Measurements from ENCODE around the gene FTO.

The FTO gene

GRCh38 chr16:53944025-53944424 is 240.1 kb downstream of the FTO start:
- TF ChIP-seq, protein P1, sequence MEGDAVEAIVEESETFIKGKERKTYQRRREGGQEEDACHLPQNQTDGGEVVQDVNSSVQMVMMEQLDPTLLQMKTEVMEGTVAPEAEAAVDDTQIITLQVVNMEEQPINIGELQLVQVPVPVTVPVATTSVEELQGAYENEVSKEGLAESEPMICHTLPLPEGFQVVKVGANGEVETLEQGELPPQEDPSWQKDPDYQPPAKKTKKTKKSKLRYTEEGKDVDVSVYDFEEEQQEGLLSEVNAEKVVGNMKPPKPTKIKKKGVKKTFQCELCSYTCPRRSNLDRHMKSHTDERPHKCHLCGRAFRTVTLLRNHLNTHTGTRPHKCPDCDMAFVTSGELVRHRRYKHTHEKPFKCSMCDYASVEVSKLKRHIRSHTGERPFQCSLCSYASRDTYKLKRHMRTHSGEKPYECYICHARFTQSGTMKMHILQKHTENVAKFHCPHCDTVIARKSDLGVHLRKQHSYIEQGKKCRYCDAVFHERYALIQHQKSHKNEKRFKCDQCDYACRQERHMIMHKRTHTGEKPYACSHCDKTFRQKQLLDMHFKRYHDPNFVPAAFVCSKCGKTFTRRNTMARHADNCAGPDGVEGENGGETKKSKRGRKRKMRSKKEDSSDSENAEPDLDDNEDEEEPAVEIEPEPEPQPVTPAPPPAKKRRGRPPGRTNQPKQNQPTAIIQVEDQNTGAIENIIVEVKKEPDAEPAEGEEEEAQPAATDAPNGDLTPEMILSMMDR (IDR thresholded peaks at IDR 0.05): no peak
- Histone ChIP-seq H3K27ac (no peak overlapping the region), H3K4me1 (ENCODE audit: control insufficient read depth in 1 of 2, insufficient read depth in 1 of 2, low read depth in 1 of 2, low read length in 1 of 2) (peaks cover 17 to 20% of the 10 kb centered on the region in 2 experiments), H3K36me3 (no peaks in the 10 kb centered on the region), H3K9me3 (no peaks in the 10 kb centered on the region), H3K4me3 (ENCODE audit: low read depth in 1 of 2, low read length in 1 of 2) (no peak overlapping the region), H3K27me3 (no peaks in the 10 kb centered on the region)

GRCh38 chr16:53945996-53946395 is 242.0 kb downstream of the FTO start:
- TF ChIP-seq, protein P1 (IDR thresholded peaks at IDR 0.05): peak; percentile 36
- Histone ChIP-seq H3K4me3 (ENCODE audit: low read depth in 1 of 2, low read length in 1 of 2) (no peak overlapping the region), H3K36me3 (no peaks in the 10 kb centered on the region), H3K9me3 (no peaks in the 10 kb centered on the region), H3K27ac (no peak overlapping the region), H3K4me1 (ENCODE audit: control insufficient read depth in 1 of 2, insufficient read depth in 1 of 2, low read depth in 1 of 2, low read length in 1 of 2) (peaks cover 17 to 20% of the 10 kb centered on the region in 2 experiments), H3K27me3 (no peaks in the 10 kb centered on the region)

DNA sequence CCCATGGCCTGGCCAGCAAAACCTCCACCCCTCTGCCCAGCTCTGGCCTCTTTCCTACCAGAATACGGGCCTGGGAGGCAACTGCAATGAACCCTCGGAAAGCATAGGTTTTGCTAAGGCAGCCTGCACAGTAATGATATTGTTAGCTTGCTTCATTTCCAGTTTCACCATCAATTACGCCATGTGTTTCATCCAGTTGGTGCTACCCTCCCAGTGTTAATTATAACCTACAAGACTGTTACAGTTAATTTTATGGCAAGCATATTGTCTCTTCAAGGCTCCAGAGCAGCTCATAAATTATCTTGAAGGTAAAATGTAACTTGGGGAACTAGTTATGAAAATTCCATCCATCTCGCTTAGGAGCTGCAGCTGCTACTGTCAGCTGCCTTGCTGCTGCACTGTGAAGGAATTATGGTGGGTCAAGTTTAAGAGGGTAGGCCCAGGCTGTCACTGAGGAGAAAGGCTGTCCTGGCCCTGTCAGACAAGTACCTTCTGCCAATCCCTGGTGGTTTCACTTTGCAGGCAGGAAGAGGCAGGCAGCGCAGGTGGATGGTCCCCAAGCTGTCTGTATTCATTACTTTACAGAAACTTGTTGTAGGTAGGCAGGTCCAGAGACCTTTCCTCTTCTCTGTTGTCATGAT is 242.9 kb downstream of the FTO start:
- no peaks in the 10 kb centered on the region for H3K27me3 ChIP-seq
- peaks cover 17 to 23% of the 10 kb centered on the region in 2 experiments for H3K4me1 ChIP-seq (ENCODE audit: control insufficient read depth in 1 of 2, insufficient read depth in 1 of 2, low read depth in 1 of 2, low read length in 1 of 2)
- H3K36me3 ChIP-seq: no peaks in the 10 kb centered on the region
- H3K4me3 ChIP-seq (ENCODE audit: low read depth in 1 of 2, low read length in 1 of 2): no peak overlapping the region
- TF ChIP-seq, protein P1 (IDR thresholded peaks at IDR 0.05): no peak
- no peaks in the 10 kb centered on the region for H3K9me3 ChIP-seq
- peak overlapping the region; percentile 65 for H3K27ac ChIP-seq

DNA sequence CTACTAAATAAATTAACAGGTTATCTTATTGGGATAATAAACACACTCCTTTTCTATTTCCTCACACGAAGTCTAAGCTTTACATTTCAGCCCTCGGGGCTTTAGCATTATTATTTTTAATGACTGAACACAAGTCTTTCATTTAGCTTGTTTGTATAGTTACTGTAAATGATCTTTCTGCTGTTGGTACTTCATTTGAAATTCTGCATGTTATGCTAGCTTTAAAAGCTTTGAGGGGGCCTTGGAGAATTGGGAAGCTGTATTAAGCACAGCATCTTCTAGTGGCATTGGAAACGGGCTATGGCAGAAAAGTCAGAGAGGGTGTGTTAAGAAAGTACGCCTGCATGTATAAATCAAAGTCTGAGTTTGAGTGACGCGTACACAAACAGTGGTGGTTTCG is 243.7 kb downstream of the FTO start:
- Histone ChIP-seq H3K9me3 (no peaks in the 10 kb centered on the region), H3K4me3 (ENCODE audit: low read depth in 1 of 2, low read length in 1 of 2) (no peak overlapping the region), H3K27me3 (no peaks in the 10 kb centered on the region), H3K36me3 (no peaks in the 10 kb centered on the region), H3K27ac (no peak overlapping the region), H3K4me1 (ENCODE audit: control insufficient read depth in 1 of 2, insufficient read depth in 1 of 2, low read depth in 1 of 2, low read length in 1 of 2) (peaks cover 20 to 31% of the 10 kb centered on the region in 2 experiments)
- TF ChIP-seq, protein P1 (IDR thresholded peaks at IDR 0.05): no peak

DNA sequence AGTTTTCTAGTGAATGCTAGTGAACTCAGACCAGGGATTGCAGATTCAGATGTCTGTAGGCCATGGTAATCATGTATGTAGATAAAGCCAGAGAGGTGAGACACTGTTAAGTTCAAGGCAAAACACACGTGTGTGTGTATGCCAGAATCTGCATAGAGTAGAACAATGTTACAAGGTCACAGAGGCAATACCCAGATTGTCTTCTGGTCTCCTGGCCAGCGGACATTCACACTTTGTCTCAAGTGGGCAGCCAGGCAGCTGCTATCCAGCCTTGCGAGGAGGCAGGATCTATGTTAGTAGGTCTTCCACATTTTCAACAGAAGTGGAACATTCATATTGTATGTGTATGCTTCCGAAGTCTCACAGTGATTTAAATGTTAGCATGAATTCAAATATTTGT is 244.4 kb downstream of the FTO start:
- Histone ChIP-seq H3K27ac (no peak overlapping the region), H3K9me3 (no peaks in the 10 kb centered on the region), H3K4me1 (ENCODE audit: control insufficient read depth in 1 of 2, insufficient read depth in 1 of 2, low read depth in 1 of 2, low read length in 1 of 2) (peaks cover 22 to 34% of the 10 kb centered on the region in 2 experiments), H3K27me3 (no peaks in the 10 kb centered on the region), H3K36me3 (no peaks in the 10 kb centered on the region), H3K4me3 (ENCODE audit: low read depth in 1 of 2, low read length in 1 of 2) (no peak overlapping the region)
- TF ChIP-seq, protein P1 (IDR thresholded peaks at IDR 0.05): no peak

All from neutrophil (primary cell).